ES-I3 (cell line): Measurements from ENCODE around the gene ACTL6B.
"Not testable (repeated sequence)": the region's sequence is repeated elsewhere in the genome, so short reads cannot be mapped to it uniquely, and the experiment has no call there.

Experiments used
- H3K36me3 ChIP-seq: 2 replicates; pipeline ENCODE4 v1.6.1; 2013; ENCODE audit warnings: mild to moderate bottlenecking, low read length, control low read depth, moderate library complexity; ENCODE audit not compliant: insufficient read depth
- H3K4me1 ChIP-seq: 2 replicates; pipeline ENCODE4 v1.6.1; 2013; ENCODE audit warnings: mild to moderate bottlenecking, control low read depth, low read length; ENCODE audit not compliant: insufficient read depth
- H3K9ac ChIP-seq: 2 replicates; pipeline ENCODE4 v1.6.1; 2013; ENCODE audit warnings: low read depth, mild to moderate bottlenecking, low read length, moderate library complexity
- H3K9me3 ChIP-seq: 2 replicates; pipeline ENCODE4 v1.6.1; 2013; ENCODE audit warnings: mild to moderate bottlenecking, low read length, moderate library complexity; ENCODE audit not compliant: control insufficient read depth, insufficient read depth

Gene ACTL6B

GRCh38 chr7:100655908-100656674 is at the start of gene ACTL6B:
ACTL6B (minus strand) TSS chr7:100656448; CDS start chr7:100656354, 94 bp downstream.
- no peaks in the 10 kb centered on the region for H3K4me1 ChIP-seq
- no peaks in the 10 kb centered on the region for H3K9me3 ChIP-seq
- no peaks in the 10 kb centered on the region; the same call in 1 of the 2 replicates for H3K36me3 ChIP-seq
- no peak within 1 kb of the TSS; the same call in 1 of the 2 replicates for H3K9ac ChIP-seq

GRCh38 chr7:100705320-100705752 is 49.1 kb upstream of the ACTL6B start:
- H3K9ac ChIP-seq: peak overlapping the region; percentile 87
- no peaks in the 10 kb centered on the region for H3K9me3 ChIP-seq
- H3K4me1 ChIP-seq: peaks cover 3% of the 10 kb centered on the region; the same call in 1 of the 2 replicates

GRCh38 chr7:100701089-100701488 is 44.8 kb upstream of the ACTL6B start:
- H3K4me1 ChIP-seq, H3K9me3 ChIP-seq, H3K36me3 ChIP-seq, H3K9ac ChIP-seq: not testable (repeated sequence)

More at GRCh38 chr7:100705320-100705752, 49.1 kb upstream of the ACTL6B start:
- no peaks in the 10 kb centered on the region; the same call in 1 of the 2 replicates for H3K36me3 ChIP-seq

GRCh38 chr7:100699018-100699417 is 42.8 kb upstream of the ACTL6B start:
- H3K9ac ChIP-seq: no peak overlapping the region
- no peaks in the 10 kb centered on the region for H3K36me3 ChIP-seq
- H3K9me3 ChIP-seq: no peaks in the 10 kb centered on the region
- 0 out of 2 replicates have a peak, but pooled peaks cover 5% of the 10 kb centered on the region for H3K4me1 ChIP-seq

- H3K36me3 ChIP-seq: no peaks in the 10 kb centered on the region; the same call in 1 of the 2 replicates
- H3K9me3 ChIP-seq: no peaks in the 10 kb centered on the region
- H3K4me1 ChIP-seq: peaks cover 22% of the 10 kb centered on the region
- H3K9ac ChIP-seq: peak overlapping the region; percentile 37
These were observed 39.9 kb upstream of the ACTL6B start for GRCh38 chr7:100696123-100696521.

GRCh38 chr7:100694098-100694745 is 38.0 kb upstream of the ACTL6B start, which contains the start of gene GIGYF1:
GIGYF1 (minus strand) TSS chr7:100694250; CDS start chr7:100688238, 6,012 bp downstream.
- Histone ChIP-seq H3K36me3 (peaks cover 4% of the 10 kb centered on the region; the same call in 1 of the 2 replicates), H3K4me1 (peaks cover 26% of the 10 kb centered on the region), H3K9me3 (no peaks in the 10 kb centered on the region), H3K9ac (peak within 1 kb of the TSS; percentile 89)

GRCh38 chr7:100693312-100694097 is 37.3 kb upstream of the ACTL6B start:
- Histone ChIP-seq H3K36me3 (peaks cover 4% of the 10 kb centered on the region; the same call in 1 of the 2 replicates), H3K9ac (peak overlapping the region; percentile 89), H3K4me1 (peaks cover 26% of the 10 kb centered on the region)

GRCh38 chr7:100692578-100692961 is 36.3 kb upstream of the ACTL6B start:
- H3K4me1 ChIP-seq: peaks cover 26% of the 10 kb centered on the region
- H3K9me3 ChIP-seq: no peaks in the 10 kb centered on the region
- H3K36me3 ChIP-seq: peaks cover 4% of the 10 kb centered on the region; the same call in 1 of the 2 replicates
- peak overlapping the region; percentile 89 for H3K9ac ChIP-seq

More at GRCh38 chr7:100693312-100694097, 37.3 kb upstream of the ACTL6B start:
- H3K9me3 ChIP-seq: no peaks in the 10 kb centered on the region

- peak overlapping the region; percentile 89; the same call in 1 of the 2 replicates for H3K9ac ChIP-seq
- peaks cover 26% of the 10 kb centered on the region for H3K4me1 ChIP-seq
- no peaks in the 10 kb centered on the region for H3K9me3 ChIP-seq
- peaks cover 4% of the 10 kb centered on the region; the same call in 1 of the 2 replicates for H3K36me3 ChIP-seq
These were observed 35.7 kb upstream of the ACTL6B start for GRCh38 chr7:100691676-100692577.

- Histone ChIP-seq H3K9ac (no peak overlapping the region), H3K36me3 (peaks cover 12% of the 10 kb centered on the region), H3K4me1 (peaks cover 22% of the 10 kb centered on the region), H3K9me3 (no peaks in the 10 kb centered on the region)
These were observed 33.2 kb upstream of the ACTL6B start for GRCh38 chr7:100689230-100690135.

GRCh38 chr7:100688326-100688860 is 32.1 kb upstream of the ACTL6B start:
- H3K4me1 ChIP-seq: peaks cover 22% of the 10 kb centered on the region

GRCh38 chr7:100687751-100688300 is 31.6 kb upstream of the ACTL6B start:
- peaks cover 19% of the 10 kb centered on the region for H3K4me1 ChIP-seq
- no peak overlapping the region for H3K9ac ChIP-seq
- no peaks in the 10 kb centered on the region for H3K9me3 ChIP-seq
- peaks cover 12% of the 10 kb centered on the region for H3K36me3 ChIP-seq

More at GRCh38 chr7:100688326-100688860, 32.1 kb upstream of the ACTL6B start:
- Histone ChIP-seq H3K9me3 (no peaks in the 10 kb centered on the region), H3K9ac (no peak overlapping the region), H3K36me3 (peaks cover 12% of the 10 kb centered on the region)
